Lower leg skin (tissue), 4 donors: ENCODE data around the gene CSRP1. TPM values are rescaled to one million over a fixed set of nuclear protein-coding genes. Genes with fewer than 3 reads are reported as not detected.

ENCODE experiments used
- DNase-seq, 2 donors: peaks; one replicate each; pipeline ENCODE4 v3.0.0-alpha.2; 2019; ENCODE audit warnings: low spot score in 2 of 2
- H3K4me3 ChIP-seq: fragments of 200-600 bp; sonication (generic); 2 replicates; pipeline ENCODE4 v1.5.1; 2017; ENCODE audit warnings: mild to moderate bottlenecking, low read depth; ENCODE audit not compliant: poor library complexity, severe bottlenecking
- CTCF ChIP-seq, 3 donors: fragments of 450-650 bp; IDR thresholded peaks; one replicate each; pipeline ENCODE4 v1.5.1; 2016; ENCODE audit warnings: antibody characterized with exemption in 3 of 3, mild to moderate bottlenecking in 3 of 3, moderate library complexity in 2 of 3
- POLR2A ChIP-seq, 2 donors: fragments of 450-650 bp; IDR thresholded peaks; one replicate each; pipeline ENCODE4 v1.6.1; 2016 to 2017; ENCODE audit warnings: antibody characterized with exemption in 2 of 2, mild to moderate bottlenecking in 1 of 2, moderate library complexity in 1 of 2
- WGBS, 2 donors: methylation state at CpG; one replicate each; pipeline ENCODE4 v1.1.5; 2018; 5-methylcytosine and 5-hydroxymethylcytosine counted together
- intact Hi-C: fragments of 100-400 bp; cut with DNase I; formaldehyde crosslinking; loops from one replicate; pipeline ENCODE4 v1.15.0; 2023; ENCODE audit warnings: low total_unique reads
- total RNA-seq, 4 donors: library from RNA; depleted of rRNA; stranded (reverse); fragments of >200 nt; gene quantifications; one replicate each; pipeline ENCODE4 v1.1.0, GENCODE V29; 2016

The CSRP1 gene
- total RNA-seq, 4 donors from 2014 or later = 310 to 627 (median 401) TPM

DNA sequence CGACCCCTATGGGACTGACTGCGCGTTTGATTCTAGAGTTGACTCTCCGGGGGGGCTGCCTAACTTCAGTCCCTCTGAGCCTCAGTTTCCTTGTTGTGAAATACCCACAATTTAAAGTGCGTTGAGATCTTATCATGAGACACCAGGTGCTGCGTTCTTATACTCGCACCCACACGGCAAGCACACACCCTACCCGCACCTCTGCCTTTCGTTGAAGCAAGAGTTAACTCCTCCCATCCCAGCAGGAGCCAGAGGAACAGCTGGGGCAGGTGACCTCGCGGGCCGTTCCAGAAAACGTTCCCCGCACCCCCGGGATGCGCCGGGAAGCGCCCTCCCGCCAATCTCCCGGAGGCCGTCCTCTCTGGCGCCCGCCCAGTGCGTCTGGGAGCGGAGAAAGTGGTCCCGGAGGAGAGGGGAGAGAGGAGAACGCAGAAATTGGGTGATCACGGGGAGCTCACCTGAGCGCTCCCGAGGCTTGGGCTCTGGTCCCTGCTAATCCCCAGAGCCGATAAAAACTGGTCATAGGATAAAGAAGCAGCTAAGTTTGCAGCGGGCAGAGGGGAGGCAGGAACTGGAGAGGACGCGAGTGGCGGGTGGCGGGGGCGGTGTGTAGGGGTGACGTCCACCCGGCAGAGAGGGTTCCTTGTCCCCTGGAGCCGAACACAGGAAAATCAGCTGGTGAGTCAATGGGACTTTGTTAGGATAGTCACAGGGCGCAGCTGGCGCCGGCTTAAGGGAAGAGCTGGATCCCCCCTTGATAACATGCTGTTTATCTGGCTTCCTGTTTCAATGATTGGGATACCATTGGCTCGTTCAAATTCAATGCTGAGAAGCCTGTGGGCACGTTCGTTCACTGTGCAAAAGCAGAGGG is 32.9 kb upstream of the CSRP1 start:
- no peak for TF ChIP-seq CTCF (IDR thresholded peaks at IDR 0.05)
- TF ChIP-seq POLR2A (IDR thresholded peaks at IDR 0.05) = no peak
- H3K4me3 ChIP-seq = peak overlapping the region; percentile 52
- DNase-seq = peak; percentile 62 to 95
- intact Hi-C loops = loop anchor here (5.0 kb wide), 1 partner anchor 168 kb away; no protein-coding TSS in a partner anchor
- 1 to 6% methylated on average over 34 to 47 of the region's 47 CpGs for WGBS, 2 donors

DNA sequence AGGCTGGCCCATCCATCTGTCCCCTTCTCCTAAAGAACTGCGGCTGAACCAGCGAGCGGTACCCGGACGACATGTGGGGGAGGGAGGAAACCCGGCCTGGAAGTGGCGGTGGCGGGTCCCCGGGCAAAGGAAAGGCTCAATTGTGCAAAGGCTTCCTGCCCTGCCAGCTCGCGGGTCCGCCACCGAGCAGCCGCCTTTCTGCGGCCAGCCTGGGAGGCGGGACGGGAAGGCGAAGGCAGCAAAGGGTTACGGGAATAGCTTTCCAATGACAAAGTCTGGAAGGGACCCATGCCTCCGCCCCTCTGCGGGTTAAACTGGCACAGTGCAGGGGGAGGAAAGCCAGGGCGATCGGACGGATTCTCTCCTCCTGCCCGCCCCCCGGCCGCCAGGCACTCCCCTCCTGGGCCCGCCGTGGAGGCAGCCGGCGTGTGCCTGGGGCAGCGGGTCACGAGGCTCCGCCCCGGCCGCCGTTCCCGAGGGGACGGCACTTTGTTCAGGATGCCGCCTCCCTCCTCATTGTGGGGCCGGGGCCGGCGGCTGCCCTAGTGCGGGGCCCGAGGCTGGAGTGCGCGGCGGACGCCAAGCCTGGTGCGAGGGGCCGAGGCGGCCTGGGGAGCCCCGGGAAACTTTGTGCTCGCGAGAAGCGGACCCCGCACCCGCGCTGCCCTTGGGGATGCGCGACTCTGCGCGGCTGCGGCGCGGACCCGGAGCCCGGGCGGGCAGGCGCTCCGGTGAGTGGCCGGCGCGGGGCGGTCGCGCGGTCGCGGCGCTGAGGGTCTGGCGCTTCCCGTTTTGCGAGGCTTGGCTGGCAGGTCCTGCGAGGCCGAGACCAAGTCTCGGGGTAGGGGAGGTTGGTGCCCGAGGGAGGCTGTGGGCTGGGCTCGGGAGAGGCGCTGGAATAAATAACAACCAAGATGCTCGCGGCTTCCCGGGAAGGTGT is 32.0 kb upstream of the CSRP1 start, which contains the start of gene NAV1:
TSS of gene NAV1 (plus strand) at position 516 of the 940 bp plus-strand sequence. CDS start 83,758 bp downstream, outside the sequence.
- intact Hi-C loops = no loop called here
- peak; percentile 52 to 95 for DNase-seq

DNA sequence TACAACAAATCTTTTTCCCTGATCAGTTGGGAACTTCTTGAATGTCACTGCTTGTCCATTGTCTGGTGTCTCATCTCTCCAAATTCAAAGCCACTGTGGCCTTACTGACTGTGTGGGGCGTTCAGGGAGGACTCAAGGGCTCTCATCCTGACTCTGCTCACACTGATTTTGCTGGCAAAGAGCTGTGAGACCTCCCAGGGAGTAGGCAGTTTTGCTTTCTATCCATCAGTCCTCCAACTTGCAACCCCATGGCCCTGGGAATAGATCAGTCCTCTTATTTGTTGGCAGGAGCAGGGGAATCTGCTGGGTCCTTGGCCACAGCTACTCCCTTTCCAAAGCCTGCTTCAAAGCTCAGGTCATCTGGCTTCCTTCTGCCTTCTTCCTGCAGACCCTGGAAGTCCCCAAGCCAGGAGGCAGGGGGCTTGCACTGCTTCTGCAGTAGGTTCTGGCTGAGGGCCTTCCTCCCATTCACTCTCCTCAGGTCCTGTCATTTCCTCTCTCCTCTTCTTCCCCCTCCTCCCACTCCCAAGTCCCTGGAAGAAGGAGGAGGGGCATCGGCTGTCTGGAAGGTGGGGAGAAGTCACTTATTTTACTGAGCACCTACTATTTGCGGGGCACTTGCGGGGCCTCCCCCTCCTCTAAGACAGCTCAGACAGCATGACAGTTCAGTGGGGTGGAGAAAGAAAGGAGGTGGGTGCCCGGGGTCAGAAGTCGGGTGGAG is 31.1 kb upstream of the CSRP1 start:
- 21 to 43% methylated on average over 6 of the region's 6 CpGs for WGBS, 2 donors
- intact Hi-C loops = no loop called here
- no peak overlapping the region for H3K4me3 ChIP-seq
- no peak for TF ChIP-seq CTCF (IDR thresholded peaks at IDR 0.05)
- no peak for TF ChIP-seq POLR2A (IDR thresholded peaks at IDR 0.05)
- no peak for DNase-seq

More for the DNA sequence above, 32.0 kb upstream of the CSRP1 start, which contains the start of gene NAV1:
- peak within 1 kb of the TSS; percentile 52 for H3K4me3 ChIP-seq
- WGBS, 2 donors = 0% methylated on average over 31 to 75 of the region's 93 CpGs
- TF ChIP-seq CTCF (IDR thresholded peaks at IDR 0.05) = no peak
- no peak for TF ChIP-seq POLR2A (IDR thresholded peaks at IDR 0.05)

- WGBS, 2 donors = 92 to 99% methylated on average over 4 of the region's 4 CpGs
Measured at GRCh38 chr1:201537467-201537866, 30.5 kb upstream of the CSRP1 start.

More at GRCh38 chr1:201537467-201537866, 30.5 kb upstream of the CSRP1 start:
- no peak overlapping the region for H3K4me3 ChIP-seq
- DNase-seq = no peak
- TF ChIP-seq POLR2A (IDR thresholded peaks at IDR 0.05) = no peak
- no peak for TF ChIP-seq CTCF (IDR thresholded peaks at IDR 0.05)
- intact Hi-C loops = no loop called here
